Loucy (cell line): Measurements from ENCODE around the gene NMT1.

ENCODE experiments used
- H2AFZ ChIP-seq: fragments of 200-600 bp; sonication (generic); 2 replicates; pipeline ENCODE4 v1.6.0; 2016; ENCODE audit warnings: antibody characterized with exemption, mild to moderate bottlenecking, low read length, moderate library complexity
- H3F3A ChIP-seq: fragments of 200-600 bp; 2 replicates; pipeline ENCODE4 v1.6.0; 2016; ENCODE audit warnings: antibody characterized with exemption, low read depth, mild to moderate bottlenecking
- H3K27me3 ChIP-seq: fragments of 200-600 bp; sonication (generic); 2 replicates; pipeline ENCODE4 v1.6.1; 2014; ENCODE audit warnings: low read length, mild to moderate bottlenecking; ENCODE audit not compliant: insufficient read depth, poor library complexity, severe bottlenecking
- H3K36me3 ChIP-seq: fragments of 200-600 bp; sonication (generic); 2 replicates; pipeline ENCODE4 v1.6.1; 2016; ENCODE audit warnings: low read length; ENCODE audit not compliant: insufficient read depth
- H3K4me1 ChIP-seq: fragments of 200-600 bp; sonication (generic); 2 replicates; pipeline ENCODE4 v1.5.1; 2014; ENCODE audit warnings: low read length, mild to moderate bottlenecking; ENCODE audit not compliant: insufficient read depth, poor library complexity, severe bottlenecking
- H3K4me2 ChIP-seq: fragments of 200-600 bp; sonication (generic); 2 replicates; pipeline ENCODE4 v1.6.0; 2014; ENCODE audit warnings: antibody characterized with exemption, low read length, low read depth, mild to moderate bottlenecking; ENCODE audit not compliant: poor library complexity, severe bottlenecking
- H3K4me3 ChIP-seq: fragments of 200-600 bp; sonication (generic); 2 replicates; pipeline ENCODE4 v1.5.1; 2014; ENCODE audit warnings: low read length, mild to moderate bottlenecking, mixed read lengths; ENCODE audit not compliant: poor library complexity, severe bottlenecking
- H3K79me2 ChIP-seq: fragments of 200-600 bp; sonication (generic); 2 replicates; pipeline ENCODE4 v1.6.1; 2014; ENCODE audit warnings: low read length; ENCODE audit not compliant: insufficient read depth
- H3K9ac ChIP-seq: fragments of 200-600 bp; sonication (generic); 2 replicates; pipeline ENCODE4 v1.6.0; 2014; ENCODE audit warnings: mild to moderate bottlenecking, low read depth, low read length, moderate library complexity; ENCODE audit not compliant: poor library complexity, severe bottlenecking
- H3K9me2 ChIP-seq: fragments of 200-600 bp; sonication (generic); replicated peaks from 2 replicates; pipeline ENCODE4 v1.6.1; 2016; ENCODE audit warnings: low read depth, low read length, mixed read lengths
- H3K9me3 ChIP-seq: fragments of 200-600 bp; sonication (generic); 2 replicates; pipeline ENCODE4 v1.6.1; 2014; ENCODE audit warnings: mild to moderate bottlenecking, antibody characterized with exemption, low read length, low read depth; ENCODE audit not compliant: insufficient read depth
- H4K20me1 ChIP-seq: fragments of 200-600 bp; sonication (generic); 2 replicates; pipeline ENCODE4 v1.6.0; 2014; ENCODE audit warnings: antibody characterized with exemption, low read length, mild to moderate bottlenecking; ENCODE audit not compliant: insufficient read depth, poor library complexity, severe bottlenecking
- CTCF ChIP-seq: fragments of 200-600 bp; sonication (generic); conservative IDR thresholded peaks from 2 replicates; pipeline ENCODE4 v1.5.1; 2014; ENCODE audit warnings: mild to moderate bottlenecking, antibody characterized with exemption, low read length
- EZH2phosphoT487 ChIP-seq: fragments of 200-600 bp; IDR thresholded peaks from 2 replicates; pipeline ENCODE4 v1.6.1; 2018; ENCODE audit warnings: antibody characterized with exemption, mild to moderate bottlenecking, moderate library complexity, borderline replicate concordance

NMT1 gene

GRCh38 chr17:45018848-45019711, 42.0 kb upstream of the NMT1 start:
- H3K9me2 ChIP-seq, result no peaks in the 10 kb centered on the region
- peak overlapping the region; percentile 75 for H3K4me2 ChIP-seq
- H3K27me3 ChIP-seq, result no peaks in the 10 kb centered on the region
- no peaks in the 10 kb centered on the region for H3F3A ChIP-seq
- H3K9me3 ChIP-seq, result no peaks in the 10 kb centered on the region
- H3K4me1 ChIP-seq, result peaks cover 4% of the 10 kb centered on the region
- H2AFZ ChIP-seq, result peak overlapping the region; percentile 91
- no peaks in the 10 kb centered on the region for H4K20me1 ChIP-seq
- peak overlapping the region; percentile 72 for H3K4me3 ChIP-seq
- TF ChIP-seq EZH2phosphoT487 (no peak), CTCF (peak; percentile 35)
- no peaks in the 10 kb centered on the region for H3K36me3 ChIP-seq
- H3K9ac ChIP-seq, result peak overlapping the region; percentile 58
- H3K79me2 ChIP-seq, result no peaks in the 10 kb centered on the region

GRCh38 chr17:45020354-45021138, 40.6 kb upstream of the NMT1 start:
- Histone ChIP-seq H3K4me3 (no peak overlapping the region), H3F3A (no peaks in the 10 kb centered on the region), H3K27me3 (no peaks in the 10 kb centered on the region), H4K20me1 (no peaks in the 10 kb centered on the region), H3K4me2 (no peak overlapping the region), H3K4me1 (peaks cover 4% of the 10 kb centered on the region), H3K9ac (no peak overlapping the region), H3K79me2 (no peaks in the 10 kb centered on the region), H3K36me3 (no peaks in the 10 kb centered on the region), H2AFZ (no peak overlapping the region), H3K9me3 (no peaks in the 10 kb centered on the region), H3K9me2 (no peaks in the 10 kb centered on the region)
- TF ChIP-seq EZH2phosphoT487, result no peak
- TF ChIP-seq CTCF, result no peak

DNA sequence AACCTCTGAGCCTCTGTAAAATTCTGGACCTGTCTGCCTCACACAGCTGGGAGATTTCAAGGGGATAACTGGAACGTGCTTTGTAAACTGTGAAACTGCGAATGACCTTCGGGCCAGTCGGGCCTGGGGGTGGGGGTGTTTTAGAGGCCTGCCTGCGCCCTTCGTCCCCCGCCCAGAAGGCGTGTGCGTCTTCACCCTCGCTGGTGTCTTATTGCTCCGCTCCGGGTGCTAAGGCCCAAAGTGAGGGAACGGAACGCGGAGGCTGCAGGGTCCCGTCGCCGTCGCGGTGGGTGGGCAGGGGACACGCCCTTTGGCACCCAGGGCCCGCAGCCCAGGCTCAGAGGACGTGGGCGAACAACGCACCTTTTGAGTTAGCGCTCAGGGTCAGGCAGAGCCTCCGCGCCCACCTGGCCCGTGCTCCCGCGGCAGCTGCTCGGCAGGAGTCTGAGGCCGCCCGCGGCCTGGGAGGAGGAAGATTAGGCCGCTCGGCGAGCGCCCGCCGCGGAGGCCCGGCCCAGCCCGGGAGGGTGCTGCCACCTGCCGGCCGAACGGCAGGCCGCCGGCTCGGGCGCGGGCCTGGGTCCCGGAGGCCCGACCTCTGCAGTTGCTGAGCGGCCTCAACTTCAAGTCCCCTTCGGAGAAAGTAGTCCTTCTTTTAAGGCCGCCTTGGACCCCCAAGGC, 39.4 kb upstream of the NMT1 start:
- Histone ChIP-seq H3F3A (no peaks in the 10 kb centered on the region), H3K4me2 (peak overlapping the region; percentile 54), H3K9me2 (no peaks in the 10 kb centered on the region), H3K4me3 (no peak overlapping the region), H3K27me3 (no peaks in the 10 kb centered on the region), H3K36me3 (no peaks in the 10 kb centered on the region), H3K9me3 (no peaks in the 10 kb centered on the region), H3K79me2 (no peaks in the 10 kb centered on the region), H3K9ac (no peak overlapping the region), H4K20me1 (no peaks in the 10 kb centered on the region), H2AFZ (no peak overlapping the region), H3K4me1 (peaks cover 4% of the 10 kb centered on the region)
- TF ChIP-seq EZH2phosphoT487, result no peak
- peak; percentile 76 for TF ChIP-seq CTCF
